Measurements from ENCODE around the gene DNMT3A. TPM values are rescaled to one million over a fixed set of nuclear protein-coding genes. Genes with fewer than 3 reads are reported as not detected.

DNMT3A gene
- total RNA-seq, 1 experiment from 2014 or later, result 215 TPM

DNA sequence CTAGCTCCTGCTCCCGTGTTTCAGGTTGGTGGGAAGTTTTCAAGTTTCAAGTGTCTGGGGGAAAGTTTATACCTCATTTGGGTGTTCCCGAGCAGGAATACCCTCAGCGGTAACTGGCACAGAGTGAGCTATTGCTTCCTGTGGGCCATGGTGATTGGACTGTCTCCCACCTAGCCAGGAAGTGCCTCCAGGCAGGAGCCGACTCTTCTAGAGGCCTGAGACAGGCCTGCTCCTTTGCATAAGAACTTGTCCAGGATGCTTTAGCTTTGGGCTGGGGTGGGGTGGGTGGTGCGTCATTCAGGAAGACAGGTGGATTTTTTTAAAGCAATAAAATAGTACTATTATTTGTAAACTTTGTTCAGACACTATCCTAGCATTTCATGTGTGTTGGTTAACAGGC is 23.5 kb upstream of the DNMT3A start:
- no peaks in the 10 kb centered on the region for H3K79me2 ChIP-seq (ENCODE audit: insufficient read depth, low read length)
- TF ChIP-seq, protein P1, sequence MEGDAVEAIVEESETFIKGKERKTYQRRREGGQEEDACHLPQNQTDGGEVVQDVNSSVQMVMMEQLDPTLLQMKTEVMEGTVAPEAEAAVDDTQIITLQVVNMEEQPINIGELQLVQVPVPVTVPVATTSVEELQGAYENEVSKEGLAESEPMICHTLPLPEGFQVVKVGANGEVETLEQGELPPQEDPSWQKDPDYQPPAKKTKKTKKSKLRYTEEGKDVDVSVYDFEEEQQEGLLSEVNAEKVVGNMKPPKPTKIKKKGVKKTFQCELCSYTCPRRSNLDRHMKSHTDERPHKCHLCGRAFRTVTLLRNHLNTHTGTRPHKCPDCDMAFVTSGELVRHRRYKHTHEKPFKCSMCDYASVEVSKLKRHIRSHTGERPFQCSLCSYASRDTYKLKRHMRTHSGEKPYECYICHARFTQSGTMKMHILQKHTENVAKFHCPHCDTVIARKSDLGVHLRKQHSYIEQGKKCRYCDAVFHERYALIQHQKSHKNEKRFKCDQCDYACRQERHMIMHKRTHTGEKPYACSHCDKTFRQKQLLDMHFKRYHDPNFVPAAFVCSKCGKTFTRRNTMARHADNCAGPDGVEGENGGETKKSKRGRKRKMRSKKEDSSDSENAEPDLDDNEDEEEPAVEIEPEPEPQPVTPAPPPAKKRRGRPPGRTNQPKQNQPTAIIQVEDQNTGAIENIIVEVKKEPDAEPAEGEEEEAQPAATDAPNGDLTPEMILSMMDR (conservative IDR thresholded peaks at IDR 0.05), result no peak
- no peaks in the 10 kb centered on the region for H3K36me3 Mint-ChIP-seq (ENCODE audit: insufficient read depth in 1 of 3, low read depth in 3 of 3)
- H3K14ac ChIP-seq (ENCODE audit: insufficient read depth, low read length), result no peak overlapping the region
- H3T11ph ChIP-seq (ENCODE audit: low read length), result no peak overlapping the region
- WGBS (ENCODE audit: extremely low coverage, insufficient read length, low lambda C conversion rate), result no CpG with 5 or more reads among the region's 5 CpGs
- no peak overlapping the region for H3K4ac ChIP-seq (ENCODE audit: low read depth, low read length)
- no peak overlapping the region for H3K56ac ChIP-seq (ENCODE audit: insufficient read length, low read depth, low read length)
- H2AK5ac ChIP-seq (ENCODE audit: insufficient read length, low read length), result no peak overlapping the region
- H3K4me3 Mint-ChIP-seq, result no peak overlapping the region
- H4K91ac ChIP-seq (ENCODE audit: insufficient read length, low read depth, low read length), result no peak overlapping the region
- H3K9ac ChIP-seq (ENCODE audit: extremely low read depth, insufficient read length, low read length), result no peak overlapping the region
- H3K4me2 ChIP-seq (ENCODE audit: insufficient read depth, insufficient read length, low read length), result no peak overlapping the region
- no peak overlapping the region for H2BK12ac ChIP-seq (ENCODE audit: insufficient read length, low read depth, low read length)
- H4K20me1 ChIP-seq (ENCODE audit: control insufficient read depth, insufficient read depth, insufficient read length), result no peaks in the 10 kb centered on the region
- H3K23me2 ChIP-seq (ENCODE audit: insufficient read length, low read depth, low read length, poor library complexity, severe bottlenecking), result no peaks in the 10 kb centered on the region
- H3K27ac ChIP-seq (ENCODE audit: insufficient read length, low read depth, low read length), result no peak overlapping the region
- peaks cover 70% of the 10 kb centered on the region for H3K27me3 Mint-ChIP-seq (ENCODE audit: low read depth)
- no peaks in the 10 kb centered on the region; the same call in 1 of the 2 replicates for H3K4me1 ChIP-seq (ENCODE audit: insufficient read depth, low read length)
- no peak overlapping the region for H2BK5ac ChIP-seq (ENCODE audit: insufficient read length, low read length)
- H3K79me1 ChIP-seq (ENCODE audit: insufficient read depth, low read depth, low read length, poor library complexity, severe bottlenecking), result no peaks in the 10 kb centered on the region
- H4K5ac ChIP-seq (ENCODE audit: insufficient read length, low read depth, low read length), result no peak overlapping the region
- no peak for DNase-seq
- no peaks in the 10 kb centered on the region for H3K9me3 Mint-ChIP-seq
- H3K9me3 ChIP-seq (ENCODE audit: control insufficient read depth, low read depth, low read length), result no peaks in the 10 kb centered on the region
- no peak overlapping the region for H2BK15ac ChIP-seq (ENCODE audit: low read depth, low read length)
- no peak overlapping the region for H2AFZ ChIP-seq (ENCODE audit: low read length)
- H4K8ac ChIP-seq (replicated peaks; ENCODE audit: insufficient read length, low read depth, low read length), result no peak overlapping the region
- H3K4me1 Mint-ChIP-seq, result peaks cover 12 to 17% of the 10 kb centered on the region in 2 experiments
- H3K27me3 ChIP-seq (ENCODE audit: insufficient read depth, low read length), result peaks cover 2% of the 10 kb centered on the region; the same call in 1 of the 2 replicates
- no peak overlapping the region for H3K23ac ChIP-seq (ENCODE audit: insufficient read length, low read depth, low read length)
- no peak overlapping the region for H3K27ac Mint-ChIP-seq
- H2BK120ac ChIP-seq (ENCODE audit: low read depth, low read length, poor library complexity, severe bottlenecking), result no peak overlapping the region
- H3K18ac ChIP-seq (ENCODE audit: insufficient read length, low read depth, low read length), result no peak overlapping the region
- H2BK20ac ChIP-seq (ENCODE audit: low read depth, low read length, poor library complexity, severe bottlenecking), result no peak overlapping the region

All from H9 (cell line).